ENCODE results near the gene ISCA2. TPM values are rescaled to one million over a fixed set of nuclear protein-coding genes. Genes with fewer than 3 reads are reported as not detected.

ISCA2 gene
- total RNA-seq, 1 donor from 2014 or later = 19.8 TPM

DNA sequence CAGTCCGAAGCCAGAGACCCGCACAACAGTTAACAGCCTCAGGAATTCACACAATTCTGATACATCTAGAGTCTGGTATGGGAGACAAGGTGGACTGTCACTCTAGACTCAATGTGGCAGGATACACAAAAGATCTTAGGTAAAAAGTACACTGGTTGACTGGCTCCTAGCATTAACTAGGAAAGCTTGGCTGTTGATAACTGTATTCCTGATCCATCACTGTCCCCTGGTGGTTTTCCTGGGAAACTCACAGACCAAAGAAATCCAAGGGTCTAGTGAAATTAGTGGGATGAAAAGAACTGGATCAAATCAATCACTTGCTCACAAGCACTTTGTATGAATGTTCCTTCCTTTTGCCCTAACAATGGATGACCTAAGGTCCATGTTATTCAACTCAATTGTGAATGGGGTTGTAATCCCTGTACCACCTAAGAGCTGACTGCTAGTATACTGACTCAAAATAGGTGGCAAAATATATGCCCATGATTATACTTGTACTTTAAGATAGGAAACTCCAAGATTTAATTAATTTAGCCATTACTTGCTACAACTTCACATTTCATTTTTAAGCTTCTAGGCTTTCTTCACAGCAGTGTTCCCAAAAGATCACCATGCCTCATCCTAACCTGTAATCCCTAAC is 14.4 kb upstream of the ISCA2 start:
- Histone ChIP-seq H3K36me3 (ENCODE audit: control insufficient read depth in 3 of 3, insufficient read depth in 3 of 3, low read length in 3 of 3) (peaks cover 15 to 41% (median 41%) of the 10 kb centered on the region in 3 donors), H3K27ac (ENCODE audit: low read depth, low read length) (no peak overlapping the region), H3K9me3 (ENCODE audit: control insufficient read depth in 3 of 3, low read length in 3 of 3) (no peaks in the 10 kb centered on the region), H3K4me3 (ENCODE audit: low read length in 3 of 3) (no peak overlapping the region), H3K4me1 (ENCODE audit: control insufficient read depth in 3 of 3, insufficient read depth in 3 of 3, low read length in 3 of 3) (peaks cover 21 to 25% (median 21%) of the 10 kb centered on the region in 3 donors), H3K9ac (ENCODE audit: low read depth in 1 of 3, low read length in 3 of 3) (no peak overlapping the region), H3K27me3 (ENCODE audit: control insufficient read depth in 3 of 3, insufficient read depth in 3 of 3, low read length in 3 of 3) (no peaks in the 10 kb centered on the region)

DNA sequence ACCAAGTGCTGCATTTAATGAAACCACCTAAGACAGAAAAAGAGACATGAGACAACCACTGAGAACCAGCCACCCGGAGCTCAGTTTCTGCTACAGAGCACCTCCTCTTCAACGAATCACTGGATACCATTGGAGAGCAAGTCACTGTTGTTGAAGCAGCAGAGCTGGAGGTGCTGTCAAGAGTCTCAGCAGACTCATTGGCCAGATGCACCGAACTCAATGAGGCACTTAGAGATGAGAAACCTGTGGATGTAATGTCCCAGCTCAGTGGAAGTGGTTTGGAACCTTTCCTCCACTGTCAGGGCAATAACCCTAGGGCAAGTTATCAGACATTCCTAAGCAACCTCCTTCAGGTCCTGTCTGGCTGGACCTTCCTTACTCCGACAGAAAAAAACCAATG is 13.5 kb upstream of the ISCA2 start:
- Histone ChIP-seq H3K36me3 (ENCODE audit: control insufficient read depth in 3 of 3, insufficient read depth in 3 of 3, low read length in 3 of 3) (peaks cover 17 to 45% (median 43%) of the 10 kb centered on the region in 3 donors), H3K9ac (ENCODE audit: low read depth in 1 of 3, low read length in 3 of 3) (no peak overlapping the region), H3K27me3 (ENCODE audit: control insufficient read depth in 3 of 3, insufficient read depth in 3 of 3, low read length in 3 of 3) (no peaks in the 10 kb centered on the region), H3K4me3 (ENCODE audit: low read length in 3 of 3) (no peak overlapping the region), H3K4me1 (ENCODE audit: control insufficient read depth in 3 of 3, insufficient read depth in 3 of 3, low read length in 3 of 3) (peaks cover 13 to 17% (median 16%) of the 10 kb centered on the region in 3 donors), H3K9me3 (ENCODE audit: control insufficient read depth in 3 of 3, low read length in 3 of 3) (no peaks in the 10 kb centered on the region), H3K27ac (ENCODE audit: low read depth, low read length) (no peak overlapping the region)

DNA sequence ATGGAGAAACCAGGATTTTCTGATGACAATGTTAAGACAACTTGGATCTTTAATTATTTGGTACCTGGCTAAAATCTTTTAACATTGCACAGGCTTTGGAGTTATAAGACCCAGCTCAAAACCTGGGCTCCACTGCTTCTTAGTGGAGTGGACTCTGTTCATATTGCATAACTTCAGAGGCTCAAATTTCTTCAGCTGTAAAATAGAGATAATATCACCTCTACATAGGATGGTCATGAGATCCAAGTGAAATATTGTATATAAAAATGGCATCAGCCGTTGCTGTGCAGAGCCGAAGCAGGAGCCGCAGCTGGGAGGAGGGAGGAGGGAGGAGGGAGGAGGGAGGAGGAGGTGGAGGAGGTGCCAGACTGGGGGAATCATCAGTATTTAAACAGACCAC is 11.0 kb upstream of the ISCA2 start:
- Histone ChIP-seq H3K9ac (ENCODE audit: low read depth in 1 of 3, low read length in 3 of 3) (no peak overlapping the region), H3K36me3 (ENCODE audit: control insufficient read depth in 3 of 3, insufficient read depth in 3 of 3, low read length in 3 of 3) (peaks cover 20 to 53% (median 48%) of the 10 kb centered on the region in 3 donors), H3K4me1 (ENCODE audit: control insufficient read depth in 3 of 3, insufficient read depth in 3 of 3, low read length in 3 of 3) (peaks cover 0 to 4% (median 0%) of the 10 kb centered on the region in 3 donors), H3K9me3 (ENCODE audit: control insufficient read depth in 3 of 3, low read length in 3 of 3) (no peaks in the 10 kb centered on the region), H3K4me3 (ENCODE audit: low read length in 3 of 3) (no peak overlapping the region), H3K27me3 (ENCODE audit: control insufficient read depth in 3 of 3, insufficient read depth in 3 of 3, low read length in 3 of 3) (no peaks in the 10 kb centered on the region), H3K27ac (ENCODE audit: low read depth, low read length) (no peak overlapping the region)

DNA sequence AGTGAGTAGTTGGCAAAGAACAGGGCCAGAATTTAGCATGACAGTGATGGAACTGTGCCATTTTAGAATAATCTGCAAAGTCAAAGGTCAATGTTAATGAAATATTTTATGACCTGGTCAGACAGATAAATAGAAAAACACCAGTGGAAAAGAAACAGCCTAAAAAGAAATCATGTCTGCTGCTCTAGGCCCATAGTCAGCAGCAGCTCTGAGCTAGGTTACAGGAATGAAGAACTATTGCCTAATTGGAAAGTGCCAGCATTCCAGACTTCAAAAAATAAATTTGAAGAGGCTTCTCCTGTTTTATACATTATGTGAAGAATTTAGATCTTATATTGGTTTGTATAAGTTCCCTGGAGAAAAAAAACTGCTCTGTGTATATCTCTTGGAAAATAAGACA is 10.2 kb upstream of the ISCA2 start:
- peaks cover 0 to 4% (median 0%) of the 10 kb centered on the region in 3 donors for H3K4me1 ChIP-seq (ENCODE audit: control insufficient read depth in 3 of 3, insufficient read depth in 3 of 3, low read length in 3 of 3)
- H3K27ac ChIP-seq (ENCODE audit: low read depth, low read length) = no peak overlapping the region
- H3K36me3 ChIP-seq (ENCODE audit: control insufficient read depth in 3 of 3, insufficient read depth in 3 of 3, low read length in 3 of 3) = peaks cover 20 to 53% (median 48%) of the 10 kb centered on the region in 3 donors
- H3K27me3 ChIP-seq (ENCODE audit: control insufficient read depth in 3 of 3, insufficient read depth in 3 of 3, low read length in 3 of 3) = no peaks in the 10 kb centered on the region
- H3K9ac ChIP-seq (ENCODE audit: low read depth in 1 of 3, low read length in 3 of 3) = no peak overlapping the region
- no peak overlapping the region for H3K4me3 ChIP-seq (ENCODE audit: low read length in 3 of 3)
- no peaks in the 10 kb centered on the region for H3K9me3 ChIP-seq (ENCODE audit: control insufficient read depth in 3 of 3, low read length in 3 of 3)

DNA sequence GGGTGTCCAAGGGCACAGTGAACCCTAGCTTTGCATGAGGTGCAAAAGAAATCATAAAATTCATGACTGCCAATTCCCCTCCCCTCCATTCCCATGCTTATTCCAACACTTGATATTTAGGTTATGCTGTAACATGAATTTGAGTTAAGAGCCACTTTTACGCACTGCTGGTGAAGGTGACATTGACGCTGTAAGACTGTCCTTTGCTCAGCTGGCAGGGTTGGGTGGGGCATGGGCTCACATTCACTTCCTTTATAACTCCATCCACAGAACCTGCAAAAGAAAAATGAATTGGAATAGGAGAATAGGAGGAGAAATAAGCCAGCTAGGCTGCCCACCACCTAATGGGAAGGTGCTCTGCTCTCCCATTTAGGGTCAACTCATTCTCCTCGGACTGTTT is 7.4 kb upstream of the ISCA2 start:
- H3K27ac ChIP-seq (ENCODE audit: low read depth, low read length) = no peak overlapping the region
- no peak overlapping the region for H3K4me3 ChIP-seq (ENCODE audit: low read length in 3 of 3)
- no peaks in the 10 kb centered on the region for H3K27me3 ChIP-seq (ENCODE audit: control insufficient read depth in 3 of 3, insufficient read depth in 3 of 3, low read length in 3 of 3)
- H3K36me3 ChIP-seq (ENCODE audit: control insufficient read depth in 3 of 3, insufficient read depth in 3 of 3, low read length in 3 of 3) = peaks cover 14 to 31% (median 25%) of the 10 kb centered on the region in 3 donors
- no peaks in the 10 kb centered on the region for H3K9me3 ChIP-seq (ENCODE audit: control insufficient read depth in 3 of 3, low read length in 3 of 3)
- peak overlapping the region in 1 of 3 donors; percentile 2 for H3K9ac ChIP-seq (ENCODE audit: low read depth in 1 of 3, low read length in 3 of 3)
- H3K4me1 ChIP-seq (ENCODE audit: control insufficient read depth in 3 of 3, insufficient read depth in 3 of 3, low read length in 3 of 3) = peaks cover 0 to 9% (median 0%) of the 10 kb centered on the region in 3 donors

DNA sequence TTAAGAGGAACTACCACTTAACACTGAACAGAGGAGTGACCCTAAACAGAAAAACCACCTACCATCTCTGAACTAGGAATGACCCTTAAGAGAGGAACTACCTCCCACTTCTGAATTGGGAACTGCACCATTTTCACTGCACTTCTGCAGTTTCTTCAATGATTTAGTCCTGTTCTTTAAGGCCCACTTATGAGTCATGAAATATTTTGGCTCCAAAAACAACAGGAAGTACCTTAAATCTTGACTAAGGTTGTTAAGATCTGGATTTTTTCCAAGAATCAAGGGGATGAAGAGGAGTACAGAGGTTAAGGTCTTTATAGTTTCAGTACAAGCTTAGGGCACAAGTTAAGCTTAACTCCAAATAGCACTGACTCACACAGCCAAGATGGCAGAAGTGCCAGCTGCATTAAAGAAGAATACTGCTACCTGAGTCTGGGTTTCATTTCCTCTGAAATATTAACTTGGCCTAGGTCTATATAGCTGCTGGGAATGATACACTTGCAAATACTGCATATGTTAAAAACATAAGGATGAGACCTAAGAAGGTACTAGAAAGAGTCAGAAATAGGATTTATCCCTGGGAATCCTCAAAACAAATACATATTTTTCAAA is 4.7 kb upstream of the ISCA2 start:
- H3K27ac ChIP-seq (ENCODE audit: low read depth, low read length) = no peak overlapping the region
- H3K4me1 ChIP-seq (ENCODE audit: control insufficient read depth in 3 of 3, insufficient read depth in 3 of 3, low read length in 3 of 3) = peaks cover 7 to 23% (median 9%) of the 10 kb centered on the region in 3 donors
- H3K36me3 ChIP-seq (ENCODE audit: control insufficient read depth in 3 of 3, insufficient read depth in 3 of 3, low read length in 3 of 3) = peaks cover 7 to 13% (median 9%) of the 10 kb centered on the region in 3 donors
- no peak overlapping the region for H3K4me3 ChIP-seq (ENCODE audit: low read length in 3 of 3)
- no peaks in the 10 kb centered on the region for H3K27me3 ChIP-seq (ENCODE audit: control insufficient read depth in 3 of 3, insufficient read depth in 3 of 3, low read length in 3 of 3)
- no peak overlapping the region for H3K9ac ChIP-seq (ENCODE audit: low read depth in 1 of 3, low read length in 3 of 3)
- H3K9me3 ChIP-seq (ENCODE audit: control insufficient read depth in 3 of 3, low read length in 3 of 3) = no peaks in the 10 kb centered on the region

DNA sequence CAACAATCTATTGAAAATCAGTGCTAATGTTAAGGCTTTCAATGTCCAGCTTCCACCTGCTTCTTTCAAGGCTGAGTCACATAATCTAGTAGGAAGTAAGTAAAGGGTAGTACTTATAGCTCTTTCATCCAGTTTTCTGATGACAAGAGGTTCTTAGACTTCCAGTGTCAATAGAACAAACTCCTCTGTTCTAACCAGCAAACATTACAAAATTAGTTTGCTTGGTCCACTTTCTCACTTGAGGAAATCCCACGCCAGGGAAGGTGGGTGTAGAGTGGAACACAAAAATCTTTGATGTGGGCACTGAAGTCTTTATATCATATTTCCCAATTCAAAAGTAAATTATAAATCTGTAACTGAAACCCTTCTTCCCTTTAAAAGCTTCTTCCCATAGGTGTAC is 3.1 kb upstream of the ISCA2 start:
- Histone ChIP-seq H3K4me3 (ENCODE audit: low read length in 3 of 3) (no peak overlapping the region), H3K9me3 (ENCODE audit: control insufficient read depth in 3 of 3, low read length in 3 of 3) (no peaks in the 10 kb centered on the region), H3K27me3 (ENCODE audit: control insufficient read depth in 3 of 3, insufficient read depth in 3 of 3, low read length in 3 of 3) (no peaks in the 10 kb centered on the region), H3K9ac (ENCODE audit: low read depth in 1 of 3, low read length in 3 of 3) (no peak overlapping the region), H3K36me3 (ENCODE audit: control insufficient read depth in 3 of 3, insufficient read depth in 3 of 3, low read length in 3 of 3) (peaks cover 3 to 8% (median 7%) of the 10 kb centered on the region in 3 donors), H3K27ac (ENCODE audit: low read depth, low read length) (no peak overlapping the region), H3K4me1 (ENCODE audit: control insufficient read depth in 3 of 3, insufficient read depth in 3 of 3, low read length in 3 of 3) (peaks cover 12 to 32% (median 19%) of the 10 kb centered on the region in 3 donors)

DNA sequence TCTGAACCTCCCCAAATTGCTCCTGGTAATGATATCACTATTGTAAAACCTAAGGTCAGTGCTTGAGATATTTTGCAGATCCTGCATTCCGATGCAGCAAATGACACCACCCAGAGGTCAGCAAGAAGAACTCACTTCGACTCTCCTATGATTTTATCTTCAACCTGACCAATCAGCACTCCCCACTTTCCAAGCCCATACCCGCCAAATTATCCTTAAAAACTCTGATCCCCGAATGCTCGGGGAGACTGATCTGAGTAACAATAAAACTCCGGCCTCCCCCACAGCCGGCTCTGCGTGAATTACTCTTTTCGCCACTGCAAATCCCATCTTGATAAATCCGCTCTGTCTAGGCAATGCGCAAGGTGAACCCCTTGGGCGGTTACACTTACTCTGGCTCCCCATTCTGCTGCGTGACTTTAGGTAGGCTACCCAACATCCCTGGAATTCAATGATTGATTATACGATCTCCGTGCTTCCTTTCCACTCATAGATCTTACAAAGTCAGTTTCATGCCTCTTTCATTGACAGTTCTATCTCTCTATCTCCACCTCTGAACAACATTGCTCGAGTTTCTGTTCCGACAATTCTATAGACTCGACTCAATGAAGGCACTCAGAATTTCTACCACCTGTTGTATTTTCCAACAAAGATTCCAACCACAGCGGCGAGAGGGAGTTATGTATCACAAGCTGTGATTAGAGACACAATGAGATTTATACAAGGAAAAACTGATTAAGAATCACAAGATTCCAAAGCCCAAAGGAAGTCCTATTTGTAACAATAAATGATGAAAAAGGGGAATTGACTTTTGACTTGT is 1.4 kb upstream of the ISCA2 start:
- H3K27me3 ChIP-seq (ENCODE audit: control insufficient read depth in 3 of 3, insufficient read depth in 3 of 3, low read length in 3 of 3) = no peaks in the 10 kb centered on the region
- H3K4me1 ChIP-seq (ENCODE audit: control insufficient read depth in 3 of 3, insufficient read depth in 3 of 3, low read length in 3 of 3) = peaks cover 12 to 28% (median 19%) of the 10 kb centered on the region in 3 donors
- peak overlapping the region; percentile 72 to 89 (median 87) for H3K4me3 ChIP-seq (ENCODE audit: low read length in 3 of 3)
- peak overlapping the region; percentile 91 to 97 (median 96) for H3K9ac ChIP-seq (ENCODE audit: low read depth in 1 of 3, low read length in 3 of 3)
- H3K27ac ChIP-seq (ENCODE audit: low read depth, low read length) = peak overlapping the region; percentile 98
- no peaks in the 10 kb centered on the region for H3K9me3 ChIP-seq (ENCODE audit: control insufficient read depth in 3 of 3, low read length in 3 of 3)
- peaks cover 2 to 4% (median 3%) of the 10 kb centered on the region in 3 donors for H3K36me3 ChIP-seq (ENCODE audit: control insufficient read depth in 3 of 3, insufficient read depth in 3 of 3, low read length in 3 of 3)

DNA sequence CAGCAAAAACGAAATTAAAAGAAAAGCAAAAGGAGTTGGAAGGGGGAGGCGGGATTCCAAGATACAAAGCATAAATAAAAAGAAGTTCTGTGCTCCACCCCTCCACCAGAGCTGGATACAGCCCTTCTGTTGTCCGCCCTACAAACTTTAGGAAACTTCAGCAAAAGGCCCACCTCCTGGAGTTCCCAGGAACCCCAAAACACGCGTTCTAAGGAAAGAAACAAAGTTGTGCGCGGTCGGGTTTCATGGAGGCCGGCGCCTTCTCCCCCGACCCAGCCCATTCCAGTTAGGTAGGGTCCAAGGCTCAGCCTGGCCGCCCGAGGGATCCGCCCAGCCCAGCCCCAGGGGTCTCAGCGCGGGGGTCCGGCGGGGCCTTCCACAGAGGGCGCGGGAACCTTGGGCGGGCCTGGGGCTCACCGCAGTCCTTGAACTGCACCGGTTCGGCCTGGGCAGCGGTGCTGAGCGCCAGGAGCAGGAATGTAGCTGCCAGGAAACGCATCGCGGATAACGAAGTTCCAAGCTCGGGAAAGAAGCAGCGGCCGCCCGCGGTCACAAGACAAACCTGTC is 706 bp upstream of the ISCA2 start, which contains the start of gene NPC2:
TSS of gene NPC2 (minus strand) at position 530 of the 567 bp plus-strand sequence. CDS start at position 499, 31 bp downstream.
- Histone ChIP-seq H3K27me3 (ENCODE audit: control insufficient read depth in 3 of 3, insufficient read depth in 3 of 3, low read length in 3 of 3) (no peaks in the 10 kb centered on the region), H3K9ac (ENCODE audit: low read depth in 1 of 3, low read length in 3 of 3) (peak within 1 kb of the TSS; percentile 98), H3K4me1 (ENCODE audit: control insufficient read depth in 3 of 3, insufficient read depth in 3 of 3, low read length in 3 of 3) (peaks cover 12 to 28% (median 19%) of the 10 kb centered on the region in 3 donors), H3K9me3 (ENCODE audit: control insufficient read depth in 3 of 3, low read length in 3 of 3) (no peaks in the 10 kb centered on the region), H3K36me3 (ENCODE audit: control insufficient read depth in 3 of 3, insufficient read depth in 3 of 3, low read length in 3 of 3) (peaks cover 2 to 4% (median 3%) of the 10 kb centered on the region in 3 donors), H3K4me3 (ENCODE audit: low read length in 3 of 3) (peak within 1 kb of the TSS; percentile 95 to 99 (median 98)), H3K27ac (ENCODE audit: low read depth, low read length) (peak within 1 kb of the TSS; percentile 98)
